Measurements from ENCODE around the gene SLA2.
"Not testable (repeated sequence)": the region's sequence is repeated elsewhere in the genome, so short reads cannot be mapped to it uniquely, and the experiment has no call there.

DNA sequence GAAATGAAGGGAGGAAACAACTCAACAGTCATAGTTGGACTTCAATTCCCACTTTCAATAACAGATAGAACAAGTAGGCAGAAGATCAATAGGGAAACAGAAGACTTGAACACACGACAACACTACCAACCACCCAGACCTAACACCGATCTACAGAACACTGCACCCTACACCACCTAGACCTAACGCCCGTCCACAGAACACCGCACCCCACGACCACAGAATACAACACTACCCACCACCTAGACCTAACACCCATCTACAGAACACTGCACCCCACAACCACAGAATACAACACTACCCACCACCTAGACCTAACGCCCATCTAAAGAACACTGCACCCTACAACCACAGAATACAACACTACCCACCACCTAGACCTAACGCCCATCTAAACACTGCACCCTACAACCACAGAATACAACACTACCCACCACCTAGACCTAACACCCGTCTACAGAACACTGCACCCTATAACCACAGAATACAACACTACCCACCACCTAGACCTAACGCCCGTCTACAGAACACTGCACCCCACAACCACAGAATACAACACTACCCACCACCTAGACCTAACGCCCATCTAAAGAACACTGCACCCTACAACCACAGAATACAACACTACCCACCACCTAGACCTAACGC, 81.8 kb downstream of the SLA2 start:
- TF ChIP-seq, protein P1, sequence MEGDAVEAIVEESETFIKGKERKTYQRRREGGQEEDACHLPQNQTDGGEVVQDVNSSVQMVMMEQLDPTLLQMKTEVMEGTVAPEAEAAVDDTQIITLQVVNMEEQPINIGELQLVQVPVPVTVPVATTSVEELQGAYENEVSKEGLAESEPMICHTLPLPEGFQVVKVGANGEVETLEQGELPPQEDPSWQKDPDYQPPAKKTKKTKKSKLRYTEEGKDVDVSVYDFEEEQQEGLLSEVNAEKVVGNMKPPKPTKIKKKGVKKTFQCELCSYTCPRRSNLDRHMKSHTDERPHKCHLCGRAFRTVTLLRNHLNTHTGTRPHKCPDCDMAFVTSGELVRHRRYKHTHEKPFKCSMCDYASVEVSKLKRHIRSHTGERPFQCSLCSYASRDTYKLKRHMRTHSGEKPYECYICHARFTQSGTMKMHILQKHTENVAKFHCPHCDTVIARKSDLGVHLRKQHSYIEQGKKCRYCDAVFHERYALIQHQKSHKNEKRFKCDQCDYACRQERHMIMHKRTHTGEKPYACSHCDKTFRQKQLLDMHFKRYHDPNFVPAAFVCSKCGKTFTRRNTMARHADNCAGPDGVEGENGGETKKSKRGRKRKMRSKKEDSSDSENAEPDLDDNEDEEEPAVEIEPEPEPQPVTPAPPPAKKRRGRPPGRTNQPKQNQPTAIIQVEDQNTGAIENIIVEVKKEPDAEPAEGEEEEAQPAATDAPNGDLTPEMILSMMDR (IDR thresholded peaks at IDR 0.05) = not testable (repeated sequence)
- TF ChIP-seq POLR2A (IDR thresholded peaks at IDR 0.05) = not testable (repeated sequence)
